ENCODE data around the gene TECTA. TPM values are rescaled to one million over a fixed set of nuclear protein-coding genes. Genes with fewer than 3 reads are reported as not detected.

TECTA gene
- total RNA-seq = 1 to 10 TPM in 1 of 4 donors, under 1 TPM in 3; 0.49 to 1.4 (median 0.71) TPM

DNA sequence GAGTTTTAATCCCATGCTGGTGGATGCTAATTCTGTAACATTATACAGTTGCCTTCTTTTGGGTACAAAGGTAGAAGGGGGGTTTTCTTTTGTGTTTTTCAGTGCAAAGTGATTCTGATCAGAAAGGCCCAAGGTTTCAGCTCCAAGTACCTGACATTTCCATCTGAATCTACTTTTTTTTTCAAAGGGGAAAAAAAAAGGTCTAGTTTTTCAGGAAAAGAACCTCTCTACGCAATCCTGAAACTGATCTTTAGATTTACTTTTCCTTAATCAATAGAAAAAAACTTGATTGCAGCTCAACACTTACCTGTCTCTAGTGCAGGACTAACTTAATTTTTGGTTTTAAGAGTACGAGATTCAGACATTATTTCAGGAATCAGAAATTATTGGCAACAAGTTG, at the start of gene TECTA:
Gene TECTA, plus strand, starts transcription at position 301 of the 400 bp plus-strand sequence. CDS start 1,423 bp downstream, outside the sequence.
- TF ChIP-seq CTCF (IDR thresholded peaks at IDR 0.05; ENCODE audit: low read depth) = no peak

DNA sequence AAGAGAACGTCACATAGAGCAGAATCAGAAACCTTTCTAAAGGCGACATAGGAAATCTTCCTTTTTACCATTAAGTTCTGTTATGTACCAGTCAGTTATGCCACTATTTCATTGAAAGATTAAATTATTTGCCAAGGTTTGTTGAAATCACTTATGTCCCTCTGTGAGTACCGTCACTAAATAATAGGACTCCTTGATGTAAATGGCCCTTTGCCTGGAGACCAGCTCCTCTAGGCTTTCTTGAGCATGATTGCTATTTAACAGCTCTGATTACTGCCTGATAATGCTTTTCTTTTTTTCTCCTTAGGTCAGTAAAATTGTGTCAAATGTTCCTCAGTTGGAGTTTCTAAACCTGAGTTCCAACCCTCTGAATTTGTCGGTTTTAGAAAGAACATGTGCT, 47.8 kb upstream of the TECTA start:
- TF ChIP-seq CTCF (IDR thresholded peaks at IDR 0.05; ENCODE audit: low read depth) = no peak

GRCh38 chr11:121054266-121054665, 46.8 kb upstream of the TECTA start:
- TF ChIP-seq CTCF (IDR thresholded peaks at IDR 0.05; ENCODE audit: low read depth) = no peak

GRCh38 chr11:121055076-121055475, 46.0 kb upstream of the TECTA start:
- no peak for TF ChIP-seq CTCF (IDR thresholded peaks at IDR 0.05; ENCODE audit: low read depth)

- no peak for TF ChIP-seq CTCF (IDR thresholded peaks at IDR 0.05; ENCODE audit: low read depth)
Measured at GRCh38 chr11:121057922-121058321, 43.1 kb upstream of the TECTA start.

- no peak for TF ChIP-seq CTCF (IDR thresholded peaks at IDR 0.05; ENCODE audit: low read depth)
Measured at GRCh38 chr11:121058941-121059340, 42.1 kb upstream of the TECTA start.

DNA sequence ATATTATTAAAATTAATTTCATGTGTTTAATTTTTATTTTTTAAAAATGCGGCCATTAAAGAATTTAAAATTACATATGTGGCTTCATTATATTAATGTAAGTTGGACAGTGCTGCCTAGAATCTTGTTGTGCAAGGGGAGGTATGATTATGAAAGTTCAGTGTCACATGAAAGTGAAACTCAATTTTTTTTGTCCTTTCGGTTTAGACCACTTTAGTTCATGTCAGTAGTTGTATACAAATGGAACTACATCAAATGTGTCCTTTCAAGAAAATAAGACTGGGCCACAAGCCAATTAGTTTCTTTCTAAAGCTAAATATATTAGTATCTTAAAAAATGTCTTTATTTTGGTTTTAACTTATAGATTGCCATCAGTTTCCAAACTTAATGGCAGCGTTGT, 41.4 kb upstream of the TECTA start:
- TF ChIP-seq CTCF (IDR thresholded peaks at IDR 0.05; ENCODE audit: low read depth) = no peak
